Breast epithelium (tissue), 4 donors: ENCODE results near the gene DNAJC6. TPM values are rescaled to one million over a fixed set of nuclear protein-coding genes. Genes with fewer than 3 reads are reported as not detected.
A peak's percentile ranks its signal among the peaks of the same experiment; 100 is the strongest.

Experiments used
- DNase-seq, 2 donors: peaks; one replicate each; pipeline ENCODE4 v3.0.0-alpha.2; 2019; ENCODE audit warnings: low spot score in 2 of 2
- H3K27ac ChIP-seq, 2 donors: fragments of 200-600 bp; sonication (generic) in 1 of 2; one replicate each; pipeline ENCODE4 v1.5.1; 2016 to 2019; ENCODE audit warnings: mild to moderate bottlenecking in 1 of 2
- H3K27me3 ChIP-seq, 2 donors: fragments of 200-600 bp; sonication (generic) in 1 of 2; one replicate each; pipeline versions ENCODE4 v1.5.1 to v1.6.0; 2017 to 2019; ENCODE audit warnings: control low read depth in 1 of 2, mild to moderate bottlenecking in 1 of 2
- H3K36me3 ChIP-seq: fragments of 200-600 bp; one replicate; pipeline ENCODE4 v1.5.1; 2019
- H3K4me1 ChIP-seq, 2 donors: fragments of 200-600 bp; sonication (generic); one replicate each; pipeline ENCODE4 v1.5.1; 2016 to 2019; ENCODE audit warnings: control low read depth in 1 of 2
- H3K4me3 ChIP-seq, 3 donors: fragments of 200-600 bp; sonication (generic); 1 replicate in 2 of 3; 2 replicates in 1 of 3; pipeline ENCODE4 v1.5.1; 2016 to 2019; ENCODE audit warnings: mild to moderate bottlenecking in 3 of 3, moderate library complexity in 2 of 3
- H3K9me3 ChIP-seq, 2 donors: fragments of 200-600 bp; sonication (generic) in 1 of 2; one replicate each; pipeline ENCODE4 v1.5.1; 2016 to 2019; ENCODE audit warnings: control low read depth in 1 of 2
- POLR2A ChIP-seq: fragments of 450-650 bp; IDR thresholded peaks from one replicate; pipeline ENCODE4 v1.6.1; 2016; ENCODE audit warnings: antibody characterized with exemption, mild to moderate bottlenecking, moderate library complexity
- POLR2AphosphoS5 ChIP-seq, 3 donors: sonication (generic); formaldehyde crosslinking; IDR thresholded peaks; one replicate each; pipeline ENCODE4 v1.6.1; 2017; ENCODE audit warnings: antibody characterized with exemption in 3 of 3
- intact Hi-C: fragments of 100-400 bp; cut with DNase I; formaldehyde crosslinking; loops from one replicate; pipeline ENCODE4 v1.15.1; 2023; ENCODE audit warnings: low total_unique reads
- total RNA-seq, 3 donors: library from RNA; depleted of rRNA; stranded (reverse); fragments of >200 nt; gene quantifications; one replicate each; pipeline ENCODE4 v1.1.0, GENCODE V29; 2016
- TF ChIP-seq, protein P1 (sequence below), 3 donors: fragments of 450-650 bp; IDR thresholded peaks; one replicate each; pipeline ENCODE4 v1.5.1; 2016 to 2017; ENCODE audit warnings: antibody characterized with exemption in 3 of 3, mild to moderate bottlenecking in 3 of 3, moderate library complexity in 3 of 3

Gene DNAJC6
- total RNA-seq, 3 donors from 2014 or later: 0.96 to 6.2 (median 4.2) TPM

DNA sequence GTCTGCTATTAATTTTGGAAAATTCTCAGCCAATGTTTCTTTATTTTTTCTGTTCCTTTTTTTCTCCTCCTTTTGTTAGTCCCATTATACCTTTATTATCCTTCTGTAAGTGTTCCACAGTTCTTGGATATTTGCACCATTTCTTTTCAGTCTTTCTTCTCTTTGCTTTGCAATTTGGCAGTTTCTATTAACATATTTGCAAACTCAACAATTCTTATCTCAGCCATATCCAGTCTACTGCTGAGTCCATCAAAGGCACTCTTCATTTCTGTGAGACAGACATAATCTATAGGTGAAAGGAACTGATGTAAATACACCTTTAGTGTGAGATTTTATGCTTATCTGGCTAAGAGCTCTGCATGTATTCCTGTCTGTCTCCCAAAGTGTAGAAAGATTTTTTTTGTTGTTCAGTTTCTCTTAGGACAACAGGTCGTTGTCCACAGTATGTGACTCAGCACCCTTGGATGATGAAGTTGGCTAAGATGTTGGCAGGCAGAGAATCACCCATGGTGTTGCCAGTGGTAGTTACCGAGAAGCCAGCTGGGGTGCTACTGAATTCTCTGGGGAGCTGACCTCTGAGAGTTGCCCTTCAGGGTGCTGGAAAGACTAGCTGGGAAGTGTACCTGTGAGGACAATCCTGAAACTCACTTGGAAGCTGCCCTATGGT is 149.5 kb downstream of the DNAJC6 start:
- intact Hi-C loops: no loop called here
- Histone ChIP-seq H3K27ac (peak overlapping the region in 1 of 2 donors; percentile 11), H3K4me1 (no peaks in the 10 kb centered on the region), H3K9me3 (no peaks in the 10 kb centered on the region), H3K4me3 (no peak overlapping the region), H3K27me3 (no peaks in the 10 kb centered on the region), H3K36me3 (no peaks in the 10 kb centered on the region)
- TF ChIP-seq POLR2AphosphoS5 (IDR thresholded peaks at IDR 0.05) (no peak), POLR2A (no peak)
- TF ChIP-seq, protein P1, sequence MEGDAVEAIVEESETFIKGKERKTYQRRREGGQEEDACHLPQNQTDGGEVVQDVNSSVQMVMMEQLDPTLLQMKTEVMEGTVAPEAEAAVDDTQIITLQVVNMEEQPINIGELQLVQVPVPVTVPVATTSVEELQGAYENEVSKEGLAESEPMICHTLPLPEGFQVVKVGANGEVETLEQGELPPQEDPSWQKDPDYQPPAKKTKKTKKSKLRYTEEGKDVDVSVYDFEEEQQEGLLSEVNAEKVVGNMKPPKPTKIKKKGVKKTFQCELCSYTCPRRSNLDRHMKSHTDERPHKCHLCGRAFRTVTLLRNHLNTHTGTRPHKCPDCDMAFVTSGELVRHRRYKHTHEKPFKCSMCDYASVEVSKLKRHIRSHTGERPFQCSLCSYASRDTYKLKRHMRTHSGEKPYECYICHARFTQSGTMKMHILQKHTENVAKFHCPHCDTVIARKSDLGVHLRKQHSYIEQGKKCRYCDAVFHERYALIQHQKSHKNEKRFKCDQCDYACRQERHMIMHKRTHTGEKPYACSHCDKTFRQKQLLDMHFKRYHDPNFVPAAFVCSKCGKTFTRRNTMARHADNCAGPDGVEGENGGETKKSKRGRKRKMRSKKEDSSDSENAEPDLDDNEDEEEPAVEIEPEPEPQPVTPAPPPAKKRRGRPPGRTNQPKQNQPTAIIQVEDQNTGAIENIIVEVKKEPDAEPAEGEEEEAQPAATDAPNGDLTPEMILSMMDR (IDR thresholded peaks at IDR 0.05): no peak
- DNase-seq: no peak

GRCh38 chr1:65459397-65459768 is 150.0 kb downstream of the DNAJC6 start:
- DNase-seq: no peak
- Histone ChIP-seq H3K27me3 (no peaks in the 10 kb centered on the region), H3K4me1 (no peaks in the 10 kb centered on the region), H3K36me3 (no peaks in the 10 kb centered on the region), H3K27ac (peak overlapping the region in 1 of 2 donors; percentile 11), H3K9me3 (no peaks in the 10 kb centered on the region), H3K4me3 (no peak overlapping the region)
- no peak for TF ChIP-seq POLR2AphosphoS5 (IDR thresholded peaks at IDR 0.05)
- TF ChIP-seq, protein P1 (IDR thresholded peaks at IDR 0.05): peak in 2 of 3 donors; percentile 18 to 25
- intact Hi-C loops: no loop called here

Other genes with a start within 250 kb of the DNAJC6 start
- 10 to 100 TPM; 18.2 to 47.3 (median 41.0) TPM for gene AK4, start 161.3 kb upstream of the DNAJC6 start, total RNA-seq
- gene LEPR, start 111.1 kb downstream of the DNAJC6 start, total RNA-seq: 10 to 100 TPM; 23.3 to 49.5 (median 23.5) TPM
- gene LEPROT, start 111.1 kb downstream of the DNAJC6 start, total RNA-seq: 100 to 1,000 TPM in 1 of 3 donors, 10 to 100 TPM in 2; 71.1 to 103 (median 75.5) TPM